HepG2 (cell line): ENCODE data around the gene EEF1A1. TPM values are rescaled to one million over a fixed set of nuclear protein-coding genes. Genes with fewer than 3 reads are reported as not detected.

ENCODE experiments used
- ADNP ChIP-seq: sonication (generic); formaldehyde crosslinking; IDR thresholded peaks from 2 replicates; pipeline ENCODE4 v1.4.0; 2020; ENCODE audit warnings: missing genetic modification reagents
- CBX1 ChIP-seq: IDR thresholded peaks from one replicate; pipeline ENCODE4 v1.6.1; 2016; ENCODE audit warnings: antibody characterized with exemption, low read depth
- DPF2 ChIP-seq: sonication (generic); formaldehyde crosslinking; IDR thresholded peaks from 2 replicates; pipeline ENCODE4 v1.4.0; 2020; ENCODE audit warnings: mild to moderate bottlenecking, low read depth, missing genetic modification reagents, borderline replicate concordance
- HOXD1 ChIP-seq: sonication (generic); formaldehyde crosslinking; IDR thresholded peaks from 2 replicates; pipeline ENCODE4 v1.5.0; 2020; ENCODE audit warnings: missing genetic modification reagents
- MIER2 ChIP-seq: IDR thresholded peaks from 2 replicates; pipeline ENCODE4 v1.6.1; 2016; ENCODE audit warnings: missing biosample characterization, missing genetic modification reagents
- MYNN ChIP-seq: sonication (generic); formaldehyde crosslinking; IDR thresholded peaks from 2 replicates; pipeline ENCODE4 v1.4.0; 2020; ENCODE audit warnings: mild to moderate bottlenecking, low read depth, missing genetic modification reagents
- NFYC ChIP-seq: IDR thresholded peaks from 2 replicates; pipeline ENCODE4 v1.6.1; 2016; ENCODE audit warnings: missing genetic modification reagents, missing compliant biosample characterization
- NR2F6 ChIP-seq, 2 experiments: IDR thresholded peaks; 2 replicates each; pipeline ENCODE4 v1.6.1; 2016; ENCODE audit warnings: antibody characterized with exemption in 1 of 2, mild to moderate bottlenecking in 1 of 2
- PAWR ChIP-seq: sonication (generic); formaldehyde crosslinking; IDR thresholded peaks from 2 replicates; pipeline ENCODE4 v1.4.0; 2020; ENCODE audit warnings: missing genetic modification reagents, mild to moderate bottlenecking, borderline replicate concordance
- RARG ChIP-seq: sonication (generic); formaldehyde crosslinking; IDR thresholded peaks from 2 replicates; pipeline ENCODE4 v1.4.0; 2020; ENCODE audit warnings: low read depth, mild to moderate bottlenecking, missing genetic modification reagents
- RXRB ChIP-seq: IDR thresholded peaks from 2 replicates; pipeline ENCODE4 v1.6.1; 2016; ENCODE audit warnings: borderline replicate concordance, missing genetic modification reagents, missing compliant biosample characterization
- TP53 ChIP-seq: sonication (generic); formaldehyde crosslinking; conservative IDR thresholded peaks from 2 replicates; pipeline ENCODE4 v1.4.0; 2020; ENCODE audit warnings: missing genetic modification reagents
- TRIM24 ChIP-seq: sonication (generic); formaldehyde crosslinking; IDR thresholded peaks from 2 replicates; pipeline ENCODE4 v1.8.0; 2022; ENCODE audit warnings: mild to moderate bottlenecking, missing genetic modification reagents
- ZBTB49 ChIP-seq: sonication (generic); formaldehyde crosslinking; IDR thresholded peaks from 2 replicates; pipeline ENCODE4 v1.4.0; 2020; ENCODE audit warnings: missing genetic modification reagents, borderline replicate concordance
- ZFP82 ChIP-seq: sonication (generic); formaldehyde crosslinking; IDR thresholded peaks from 2 replicates; pipeline ENCODE4 v1.5.1; 2020; ENCODE audit warnings: mild to moderate bottlenecking, missing genetic modification reagents, borderline replicate concordance
- ZNF30 ChIP-seq: sonication (generic); formaldehyde crosslinking; IDR thresholded peaks from 2 replicates; pipeline ENCODE4 v1.5.0; 2020; ENCODE audit warnings: mild to moderate bottlenecking, missing genetic modification reagents
- ZNF34 ChIP-seq: sonication (generic); formaldehyde crosslinking; IDR thresholded peaks from 2 replicates; pipeline ENCODE4 v1.4.0; 2020; ENCODE audit warnings: mild to moderate bottlenecking, missing genetic modification reagents, borderline replicate concordance
- ZNF644 ChIP-seq: IDR thresholded peaks from 2 replicates; pipeline ENCODE4 v1.6.1; 2016; ENCODE audit warnings: low read depth
- ZNF782 ChIP-seq: sonication (generic); formaldehyde crosslinking; IDR thresholded peaks from 2 replicates; pipeline ENCODE4 v1.4.0; 2020; ENCODE audit warnings: missing genetic modification reagents, mild to moderate bottlenecking, borderline replicate concordance
- polyA plus RNA-seq, 8 experiments: library from polyadenylated mRNA; depleted of rRNA in 3 of 8; stranded (reverse) in 7 of 8; unstranded in 1 of 8; fragments of >200 nt; fragmentation: Illumina TruSeq in 4 of 8; extraction: Trizol in 4 of 8; gene quantifications; 2 replicates each; pipeline versions ENCODE4 v1.2.1 to v1.2.3, GENCODE V29; 2011 to 2016; ENCODE audit warnings: low read depth in 4 of 8, missing spikeins in 1 of 8, mixed read lengths in 1 of 8; ENCODE audit not compliant: insufficient read depth in 1 of 8
- total RNA-seq, 5 experiments: library from RNA; depleted of rRNA; stranded (reverse); fragments of >200 nt; fragmentation: Illumina TruSeq; extraction: Trizol; gene quantifications; 2 replicates each; pipeline ENCODE4 v1.2.3, GENCODE V29; 2016; ENCODE audit warnings: low read depth in 1 of 5
- TF ChIP-seq, protein P1 (sequence below), 2 experiments: fragments of 450-650 bp in 1 of 2; sonication (generic) in 1 of 2; formaldehyde crosslinking; IDR thresholded peaks; 2 replicates each; pipeline versions ENCODE4 v1.5.0 to v1.8.0; 2020 to 2022; ENCODE audit warnings: mild to moderate bottlenecking in 1 of 2, missing genetic modification reagents in 1 of 2
- TF ChIP-seq, protein P2 (sequence below): sonication (generic); formaldehyde crosslinking; IDR thresholded peaks from 2 replicates; pipeline ENCODE4 v1.4.0; 2020; ENCODE audit warnings: missing genetic modification reagents, borderline replicate concordance

EEF1A1 gene
- total and polyA plus RNA-seq, 2 of the 13 experiments (the other 11 are each of a cell fraction or from before 2014, with no cell fraction given) = 13,726 to 17,172 TPM

- no peak; the same call in 1 of the 2 replicates for TF ChIP-seq ZNF782 (CRISPR knock-in tag)
- TF ChIP-seq NFYC (CRISPR knock-in tag) = peak; percentile 21; the same call in 1 of the 2 replicates
- TF ChIP-seq ZBTB49 = no peak
- TF ChIP-seq HOXD1 (CRISPR knock-in tag) = no peak; the same call in 1 of the 2 replicates
- no peak for TF ChIP-seq ZFP82 (CRISPR knock-in tag)
- TF ChIP-seq PAWR (CRISPR knock-in tag) = no peak
- no peak for TF ChIP-seq RARG
- TF ChIP-seq MIER2 (CRISPR knock-in tag) = no peak
- TF ChIP-seq MYNN (CRISPR knock-in tag) = no peak
- no peak for TF ChIP-seq NR2F6 (IDR thresholded peaks at IDR 0.05)
- no peak; the same call in 1 of the 2 replicates for TF ChIP-seq NR2F6 (CRISPR knock-in tag; IDR thresholded peaks at IDR 0.05)
- TF ChIP-seq, protein P1, sequence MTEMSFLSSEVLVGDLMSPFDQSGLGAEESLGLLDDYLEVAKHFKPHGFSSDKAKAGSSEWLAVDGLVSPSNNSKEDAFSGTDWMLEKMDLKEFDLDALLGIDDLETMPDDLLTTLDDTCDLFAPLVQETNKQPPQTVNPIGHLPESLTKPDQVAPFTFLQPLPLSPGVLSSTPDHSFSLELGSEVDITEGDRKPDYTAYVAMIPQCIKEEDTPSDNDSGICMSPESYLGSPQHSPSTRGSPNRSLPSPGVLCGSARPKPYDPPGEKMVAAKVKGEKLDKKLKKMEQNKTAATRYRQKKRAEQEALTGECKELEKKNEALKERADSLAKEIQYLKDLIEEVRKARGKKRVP (CRISPR knock-in tag; IDR thresholded peaks at IDR 0.05) = no peak
- TF ChIP-seq TP53 (CRISPR knock-in tag) = no peak
- TF ChIP-seq, protein P2, sequence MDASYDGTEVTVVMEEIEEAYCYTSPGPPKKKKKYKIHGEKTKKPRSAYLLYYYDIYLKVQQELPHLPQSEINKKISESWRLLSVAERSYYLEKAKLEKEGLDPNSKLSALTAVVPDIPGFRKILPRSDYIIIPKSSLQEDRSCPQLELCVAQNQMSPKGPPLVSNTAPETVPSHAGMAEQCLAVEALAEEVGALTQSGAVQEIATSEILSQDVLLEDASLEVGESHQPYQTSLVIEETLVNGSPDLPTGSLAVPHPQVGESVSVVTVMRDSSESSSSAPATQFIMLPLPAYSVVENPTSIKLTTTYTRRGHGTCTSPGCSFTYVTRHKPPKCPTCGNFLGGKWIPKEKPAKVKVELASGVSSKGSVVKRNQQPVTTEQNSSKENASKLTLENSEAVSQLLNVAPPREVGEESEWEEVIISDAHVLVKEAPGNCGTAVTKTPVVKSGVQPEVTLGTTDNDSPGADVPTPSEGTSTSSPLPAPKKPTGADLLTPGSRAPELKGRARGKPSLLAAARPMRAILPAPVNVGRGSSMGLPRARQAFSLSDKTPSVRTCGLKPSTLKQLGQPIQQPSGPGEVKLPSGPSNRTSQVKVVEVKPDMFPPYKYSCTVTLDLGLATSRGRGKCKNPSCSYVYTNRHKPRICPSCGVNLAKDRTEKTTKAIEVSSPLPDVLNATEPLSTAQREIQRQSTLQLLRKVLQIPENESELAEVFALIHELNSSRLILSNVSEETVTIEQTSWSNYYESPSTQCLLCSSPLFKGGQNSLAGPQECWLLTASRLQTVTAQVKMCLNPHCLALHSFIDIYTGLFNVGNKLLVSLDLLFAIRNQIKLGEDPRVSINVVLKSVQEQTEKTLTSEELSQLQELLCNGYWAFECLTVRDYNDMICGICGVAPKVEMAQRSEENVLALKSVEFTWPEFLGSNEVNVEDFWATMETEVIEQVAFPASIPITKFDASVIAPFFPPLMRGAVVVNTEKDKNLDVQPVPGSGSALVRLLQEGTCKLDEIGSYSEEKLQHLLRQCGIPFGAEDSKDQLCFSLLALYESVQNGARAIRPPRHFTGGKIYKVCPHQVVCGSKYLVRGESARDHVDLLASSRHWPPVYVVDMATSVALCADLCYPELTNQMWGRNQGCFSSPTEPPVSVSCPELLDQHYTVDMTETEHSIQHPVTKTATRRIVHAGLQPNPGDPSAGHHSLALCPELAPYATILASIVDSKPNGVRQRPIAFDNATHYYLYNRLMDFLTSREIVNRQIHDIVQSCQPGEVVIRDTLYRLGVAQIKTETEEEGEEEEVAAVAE (CRISPR knock-in tag) = no peak
- no peak for TF ChIP-seq CBX1
- 0 out of 2 replicates have a peak, but pooled peaks have one; percentile 47 for TF ChIP-seq ZNF30
- peak; percentile 59; the same call in 1 of the 2 replicates for TF ChIP-seq DPF2 (CRISPR knock-in tag)
- no peak for TF ChIP-seq ADNP
- TF ChIP-seq TRIM24 (CRISPR knock-in tag) = no peak
- TF ChIP-seq ZNF34 (CRISPR knock-in tag) = no peak
- TF ChIP-seq RXRB = 0 out of 2 replicates have a peak, but pooled peaks have one; percentile 30
- no peak for TF ChIP-seq ZNF644 (CRISPR knock-in tag)
Observed at GRCh38 chr6:73523434-73524123, 2.7 kb upstream of the EEF1A1 start (continued).
